Liver (tissue), 9 donors: ENCODE data around the gene GLOD5. TPM values are rescaled to one million over a fixed set of nuclear protein-coding genes. Genes with fewer than 3 reads are reported as not detected.

ENCODE experiments used
- DNase-seq: peaks from one replicate; pipeline ENCODE4 v3.0.0-alpha.2; 2017; ENCODE audit warnings: low spot score
- H3K27ac ChIP-seq, 2 donors: one replicate each; pipeline ENCODE4 v1.7.0; 2013; ENCODE audit warnings: inconsistent platforms in 2 of 2, low read length in 2 of 2, control low read depth in 1 of 2, low read depth in 1 of 2, mild to moderate bottlenecking in 1 of 2
- H3K27me3 ChIP-seq, 4 donors: one replicate each; pipeline versions ENCODE4 v1.6.1 to v1.7.0; 2013; ENCODE audit warnings: low read length in 3 of 4, inconsistent platforms in 1 of 4, mild to moderate bottlenecking in 1 of 4, moderate library complexity in 1 of 4; ENCODE audit not compliant: control insufficient read depth in 4 of 4, insufficient read depth in 4 of 4
- H3K36me3 ChIP-seq, 4 donors: one replicate each; pipeline versions ENCODE4 v1.6.1 to v1.7.0; 2013; ENCODE audit warnings: low read length in 3 of 4, mild to moderate bottlenecking in 3 of 4, low read depth in 1 of 4, moderate library complexity in 1 of 4; ENCODE audit not compliant: control insufficient read depth in 4 of 4, insufficient read depth in 3 of 4
- H3K4me1 ChIP-seq, 4 donors: one replicate each; pipeline versions ENCODE4 v1.6.1 to v1.7.0; 2013; ENCODE audit warnings: low read length in 3 of 4, mild to moderate bottlenecking in 3 of 4, moderate library complexity in 1 of 4; ENCODE audit not compliant: control insufficient read depth in 4 of 4, insufficient read depth in 4 of 4
- H3K4me3 ChIP-seq, 3 donors: one replicate each; pipeline versions ENCODE4 v1.6.1 to v1.7.0; 2013; ENCODE audit warnings: low read length in 3 of 3, control low read depth in 1 of 3, low read depth in 1 of 3, mild to moderate bottlenecking in 1 of 3
- H3K9ac ChIP-seq, 2 donors: one replicate each; pipeline ENCODE4 v1.7.0; 2013; ENCODE audit warnings: low read length in 2 of 2, mild to moderate bottlenecking in 2 of 2, moderate library complexity in 2 of 2, control low read depth in 1 of 2, low read depth in 1 of 2
- H3K9me3 ChIP-seq, 4 donors: one replicate each; pipeline versions ENCODE4 v1.6.1 to v1.7.0; 2013; ENCODE audit warnings: low read length in 3 of 4; ENCODE audit not compliant: control insufficient read depth in 4 of 4
- ATF3 ChIP-seq: IDR thresholded peaks from 2 replicates; pipeline ENCODE4 v1.6.1; 2016; ENCODE audit warnings: antibody characterized with exemption
- EGR1 ChIP-seq, 2 donors: IDR thresholded peaks; 2 replicates each; pipeline ENCODE4 v1.6.1; 2016 to 2018; ENCODE audit warnings: antibody characterized with exemption in 2 of 2, low read depth in 2 of 2
- FOXA2 ChIP-seq: IDR thresholded peaks from 2 replicates; pipeline ENCODE4 v1.6.1; 2016; ENCODE audit warnings: antibody characterized with exemption
- GABPA ChIP-seq, 2 donors: IDR thresholded peaks in 1 of 2; conservative IDR thresholded peaks in 1 of 2; 2 replicates each; pipeline ENCODE4 v1.6.1; 2016; ENCODE audit warnings: antibody characterized with exemption in 2 of 2, mild to moderate bottlenecking in 1 of 2, moderate library complexity in 1 of 2
- HNF4A ChIP-seq, 2 donors: conservative IDR thresholded peaks; 2 replicates each; pipeline ENCODE4 v1.6.1; 2016; ENCODE audit warnings: antibody characterized with exemption in 2 of 2, mild to moderate bottlenecking in 2 of 2
- JUND ChIP-seq, 2 donors: IDR thresholded peaks; 2 replicates each; pipeline ENCODE4 v1.6.1; 2016; ENCODE audit warnings: antibody characterized with exemption in 2 of 2
- MAX ChIP-seq: IDR thresholded peaks from 2 replicates; pipeline ENCODE4 v1.6.1; 2016; ENCODE audit warnings: antibody characterized with exemption
- NR2F2 ChIP-seq: IDR thresholded peaks from 2 replicates; pipeline ENCODE4 v1.6.1; 2016; ENCODE audit warnings: antibody characterized with exemption
- RAD21 ChIP-seq, 2 donors: IDR thresholded peaks; 2 replicates each; pipeline ENCODE4 v1.6.1; 2016; ENCODE audit warnings: antibody characterized with exemption in 2 of 2, mild to moderate bottlenecking in 2 of 2
- RXRA ChIP-seq, 2 donors: IDR thresholded peaks; 2 replicates each; pipeline ENCODE4 v1.6.1; 2017 to 2018; ENCODE audit warnings: antibody characterized with exemption in 2 of 2, mild to moderate bottlenecking in 1 of 2
- SP1 ChIP-seq: IDR thresholded peaks from 2 replicates; pipeline ENCODE4 v1.6.1; 2018; ENCODE audit warnings: antibody characterized with exemption, mild to moderate bottlenecking
- TAF1 ChIP-seq: conservative IDR thresholded peaks from 2 replicates; pipeline ENCODE4 v1.6.1; 2016; ENCODE audit warnings: antibody characterized with exemption, mild to moderate bottlenecking
- YY1 ChIP-seq: IDR thresholded peaks from 2 replicates; pipeline ENCODE4 v1.6.1; 2016; ENCODE audit warnings: antibody characterized with exemption, mild to moderate bottlenecking
- ZBTB33 ChIP-seq: IDR thresholded peaks from 2 replicates; pipeline ENCODE4 v1.6.1; 2016; ENCODE audit warnings: antibody characterized with exemption
- WGBS: extraction: QIAGEN DNeasy Blood & Tissue Kit; methylation state at CpG from one replicate; pipeline ENCODE4 v1.1.7; 2013; 5-methylcytosine and 5-hydroxymethylcytosine counted together
- polyA plus RNA-seq, 2 donors: library from polyadenylated mRNA; stranded (reverse) in 1 of 2; unstranded in 1 of 2; fragments of 200-250 nt in 1 of 2; fragments of >200 nt in 1 of 2; fragmentation: Nextera tagmentation in 1 of 2; extraction: Ambion mirVana in 1 of 2; gene quantifications; one replicate each; pipeline versions ENCODE4 v1.2.1 to v1.2.3, GENCODE V29; 2013 to 2015
- total RNA-seq, 2 donors: library from RNA; depleted of rRNA; stranded (reverse); fragments of >200 nt; gene quantifications; one replicate each; pipeline ENCODE4 v1.2.3, GENCODE V29; 2014
- TF ChIP-seq, protein P1 (sequence below): IDR thresholded peaks from 2 replicates; pipeline ENCODE4 v1.6.1; 2016; ENCODE audit warnings: antibody characterized with exemption, mild to moderate bottlenecking
- donor health status: healthy.
- donor health status: healthy.
- donor health status: healthy.
- donor health status: healthy.
- donor health status: healthy.

The GLOD5 gene
- total and polyA plus RNA-seq, 4 donors, result 0.67 to 3.4 (median 2.1) TPM; not detected in 1

- H3K36me3 ChIP-seq, result no peaks in the 10 kb centered on the region
- no peaks in the 10 kb centered on the region for H3K4me1 ChIP-seq
- no peak overlapping the region for H3K4me3 ChIP-seq
- H3K9ac ChIP-seq, result no peak overlapping the region
- no peak for TF ChIP-seq MAX
- TF ChIP-seq FOXA2, result no peak
- TF ChIP-seq EGR1 (IDR thresholded peaks at IDR 0.05; ENCODE audit: low read depth in 2 of 2), result no peak
- no peak for TF ChIP-seq ZBTB33
- TF ChIP-seq SP1, result no peak
- no peak for TF ChIP-seq JUND (IDR thresholded peaks at IDR 0.05)
- no peak for TF ChIP-seq GABPA (IDR thresholded peaks at IDR 0.05 in 1 of 2, conservative IDR thresholded peaks at IDR 0.05 in 1 of 2)
- TF ChIP-seq, protein P1, sequence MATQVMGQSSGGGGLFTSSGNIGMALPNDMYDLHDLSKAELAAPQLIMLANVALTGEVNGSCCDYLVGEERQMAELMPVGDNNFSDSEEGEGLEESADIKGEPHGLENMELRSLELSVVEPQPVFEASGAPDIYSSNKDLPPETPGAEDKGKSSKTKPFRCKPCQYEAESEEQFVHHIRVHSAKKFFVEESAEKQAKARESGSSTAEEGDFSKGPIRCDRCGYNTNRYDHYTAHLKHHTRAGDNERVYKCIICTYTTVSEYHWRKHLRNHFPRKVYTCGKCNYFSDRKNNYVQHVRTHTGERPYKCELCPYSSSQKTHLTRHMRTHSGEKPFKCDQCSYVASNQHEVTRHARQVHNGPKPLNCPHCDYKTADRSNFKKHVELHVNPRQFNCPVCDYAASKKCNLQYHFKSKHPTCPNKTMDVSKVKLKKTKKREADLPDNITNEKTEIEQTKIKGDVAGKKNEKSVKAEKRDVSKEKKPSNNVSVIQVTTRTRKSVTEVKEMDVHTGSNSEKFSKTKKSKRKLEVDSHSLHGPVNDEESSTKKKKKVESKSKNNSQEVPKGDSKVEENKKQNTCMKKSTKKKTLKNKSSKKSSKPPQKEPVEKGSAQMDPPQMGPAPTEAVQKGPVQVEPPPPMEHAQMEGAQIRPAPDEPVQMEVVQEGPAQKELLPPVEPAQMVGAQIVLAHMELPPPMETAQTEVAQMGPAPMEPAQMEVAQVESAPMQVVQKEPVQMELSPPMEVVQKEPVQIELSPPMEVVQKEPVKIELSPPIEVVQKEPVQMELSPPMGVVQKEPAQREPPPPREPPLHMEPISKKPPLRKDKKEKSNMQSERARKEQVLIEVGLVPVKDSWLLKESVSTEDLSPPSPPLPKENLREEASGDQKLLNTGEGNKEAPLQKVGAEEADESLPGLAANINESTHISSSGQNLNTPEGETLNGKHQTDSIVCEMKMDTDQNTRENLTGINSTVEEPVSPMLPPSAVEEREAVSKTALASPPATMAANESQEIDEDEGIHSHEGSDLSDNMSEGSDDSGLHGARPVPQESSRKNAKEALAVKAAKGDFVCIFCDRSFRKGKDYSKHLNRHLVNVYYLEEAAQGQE, result no peak
- TF ChIP-seq HNF4A (conservative IDR thresholded peaks at IDR 0.05), result no peak
- H3K27ac ChIP-seq, result no peak overlapping the region
- no peaks in the 10 kb centered on the region for H3K9me3 ChIP-seq
- WGBS, result 90% methylated on average over 13 of the region's 13 CpGs
- no peak for DNase-seq
- H3K27me3 ChIP-seq, result no peaks in the 10 kb centered on the region
Measured at GRCh38 chrX:48776818-48777439, 15.4 kb downstream of the GLOD5 start.

DNA sequence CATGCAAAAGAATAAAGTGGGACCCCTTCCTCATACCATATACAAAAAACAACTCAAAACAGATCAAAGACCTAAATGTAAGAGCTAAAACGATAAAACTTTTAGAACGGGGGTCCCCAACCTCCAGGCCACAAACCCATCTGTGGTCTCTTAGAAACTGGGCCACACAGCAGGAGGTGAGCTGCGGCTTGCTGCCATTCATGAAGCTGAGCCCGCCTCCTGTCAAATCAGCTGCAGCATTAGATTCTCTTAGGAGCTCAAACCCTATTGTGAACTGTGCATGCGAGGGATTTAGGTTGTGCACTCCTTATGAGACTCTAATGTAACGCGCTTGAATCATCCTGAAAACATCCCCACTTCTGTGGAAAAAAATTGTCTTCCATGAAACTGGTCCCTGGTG lies 17.9 kb downstream of the GLOD5 start:
- H3K27ac ChIP-seq, result no peak overlapping the region
- no peaks in the 10 kb centered on the region for H3K36me3 ChIP-seq
- H3K9me3 ChIP-seq, result no peaks in the 10 kb centered on the region
- no peaks in the 10 kb centered on the region for H3K27me3 ChIP-seq
- no peak for DNase-seq
- no peak for TF ChIP-seq FOXA2
- no peak for TF ChIP-seq GABPA (IDR thresholded peaks at IDR 0.05 in 1 of 2, conservative IDR thresholded peaks at IDR 0.05 in 1 of 2)
- no peak for TF ChIP-seq RAD21 (IDR thresholded peaks at IDR 0.05)
- no peak for TF ChIP-seq ATF3
- H3K4me3 ChIP-seq, result no peak overlapping the region
- no peak overlapping the region for H3K9ac ChIP-seq
- WGBS, result 89% methylated on average over 7 of the region's 7 CpGs
- H3K4me1 ChIP-seq, result no peaks in the 10 kb centered on the region

DNA sequence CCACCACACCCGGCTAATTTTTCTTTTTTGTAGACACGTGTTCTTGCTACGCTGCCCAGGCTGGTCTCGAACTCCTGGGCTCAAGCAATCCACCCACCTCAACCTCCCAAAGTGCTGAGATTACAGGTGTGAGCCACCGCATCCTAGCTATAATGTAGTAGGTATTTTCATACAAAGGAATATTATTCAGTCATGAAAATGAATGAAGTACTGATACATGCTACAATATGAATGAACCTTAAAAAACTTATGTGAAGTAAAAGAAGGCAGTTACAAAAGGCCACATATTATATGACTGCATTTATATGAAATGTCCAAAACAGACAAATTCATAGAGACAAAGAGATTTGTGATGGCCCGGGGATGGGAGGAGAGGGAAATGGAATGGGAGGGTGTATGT lies 20.2 kb downstream of the GLOD5 start:
- no peaks in the 10 kb centered on the region for H3K9me3 ChIP-seq
- H3K4me3 ChIP-seq, result no peak overlapping the region
- DNase-seq, result no peak
- H3K9ac ChIP-seq, result no peak overlapping the region
- H3K36me3 ChIP-seq, result no peaks in the 10 kb centered on the region
- no peaks in the 10 kb centered on the region for H3K27me3 ChIP-seq
- WGBS, result 97% methylated on average over 6 of the region's 6 CpGs
- H3K4me1 ChIP-seq, result no peaks in the 10 kb centered on the region
- no peak overlapping the region for H3K27ac ChIP-seq
- TF ChIP-seq NR2F2, result no peak
- TF ChIP-seq EGR1 (IDR thresholded peaks at IDR 0.05; ENCODE audit: low read depth in 2 of 2), result no peak
- no peak for TF ChIP-seq YY1
- no peak for TF ChIP-seq SP1
- TF ChIP-seq ZBTB33, result no peak
- TF ChIP-seq, protein P1, result no peak
- TF ChIP-seq RXRA (IDR thresholded peaks at IDR 0.05), result no peak
- no peak for TF ChIP-seq HNF4A (conservative IDR thresholded peaks at IDR 0.05)
- TF ChIP-seq TAF1, result no peak
- TF ChIP-seq RAD21 (IDR thresholded peaks at IDR 0.05), result no peak
